GM21786 (cell line): ENCODE measurements around the gene NANOGP8.
"Not testable (repeated sequence)": the region's sequence is repeated elsewhere in the genome, so short reads cannot be mapped to it uniquely, and the experiment has no call there.

ENCODE experiments used
- ATAC-seq: cut with Tn5 transposase; IDR thresholded peaks from one replicate; pipeline ENCODE4 v1.9.1; 2021; ENCODE audit not compliant: unreplicated experiment

The NANOGP8 gene

GRCh38 chr15:35085176-35085919 is at the start of gene NANOGP8:
NANOGP8 (minus strand) TSS chr15:35085295; CDS start chr15:35085110, 185 bp downstream.
- not testable (repeated sequence) for ATAC-seq

GRCh38 chr15:35134299-35134698 is 49.2 kb upstream of the NANOGP8 start:
- ATAC-seq, result no peak

- no peak for ATAC-seq
These were observed 45.1 kb upstream of the NANOGP8 start for GRCh38 chr15:35130245-35130644.

GRCh38 chr15:35129361-35129760 is 44.3 kb upstream of the NANOGP8 start:
- ATAC-seq, result no peak

GRCh38 chr15:35127717-35128116 is 42.6 kb upstream of the NANOGP8 start:
- ATAC-seq, result no peak

GRCh38 chr15:35126236-35126635 is 41.1 kb upstream of the NANOGP8 start:
- no peak for ATAC-seq

- ATAC-seq, result no peak
These were observed 38.6 kb upstream of the NANOGP8 start for GRCh38 chr15:35123743-35124142.

- no peak for ATAC-seq
These were observed 36.7 kb upstream of the NANOGP8 start for GRCh38 chr15:35121611-35122359.

GRCh38 chr15:35120173-35120572 is 35.1 kb upstream of the NANOGP8 start:
- ATAC-seq, result no peak

GRCh38 chr15:35118960-35119359 is 33.9 kb upstream of the NANOGP8 start:
- no peak for ATAC-seq

- ATAC-seq, result no peak
These were observed 32.6 kb upstream of the NANOGP8 start for GRCh38 chr15:35117543-35118265.

GRCh38 chr15:35115155-35115725 is 30.1 kb upstream of the NANOGP8 start:
- ATAC-seq, result no peak

GRCh38 chr15:35112346-35112745 is 27.3 kb upstream of the NANOGP8 start:
- no peak for ATAC-seq

GRCh38 chr15:35111861-35112260 is 26.8 kb upstream of the NANOGP8 start:
- ATAC-seq, result no peak

- ATAC-seq, result no peak
These were observed 23.4 kb upstream of the NANOGP8 start for GRCh38 chr15:35108453-35108852.

GRCh38 chr15:35107561-35107960 is 22.5 kb upstream of the NANOGP8 start:
- no peak for ATAC-seq

- no peak for ATAC-seq
These were observed 22.0 kb upstream of the NANOGP8 start for GRCh38 chr15:35107122-35107521.

GRCh38 chr15:35104526-35105147 is 19.5 kb upstream of the NANOGP8 start:
- no peak for ATAC-seq

- ATAC-seq, result no peak
These were observed 17.1 kb upstream of the NANOGP8 start for GRCh38 chr15:35102186-35102585.

GRCh38 chr15:35101335-35101734 is 16.2 kb upstream of the NANOGP8 start:
- ATAC-seq, result no peak

GRCh38 chr15:35098737-35099136 is 13.6 kb upstream of the NANOGP8 start:
- ATAC-seq, result no peak
